Stomach smooth muscle (tissue), 2 donors: ENCODE results near the gene TMEM120B.

Experiments
- H3K27ac ChIP-seq: one replicate; pipeline ENCODE4 v1.7.0; 2013; ENCODE audit warnings: mild to moderate bottlenecking, low read length, inconsistent platforms
- H3K27me3 ChIP-seq, 2 donors: one replicate each; pipeline ENCODE4 v1.7.0; 2013; ENCODE audit warnings: low read length in 2 of 2; ENCODE audit not compliant: insufficient read depth in 2 of 2, control insufficient read depth in 1 of 2
- H3K36me3 ChIP-seq, 2 donors: one replicate each; pipeline ENCODE4 v1.7.0; 2013; ENCODE audit warnings: low read length in 2 of 2; ENCODE audit not compliant: control insufficient read depth in 2 of 2, insufficient read depth in 2 of 2
- H3K4me1 ChIP-seq: one replicate; pipeline ENCODE4 v1.7.0; 2013; ENCODE audit warnings: low read length; ENCODE audit not compliant: control insufficient read depth, insufficient read depth
- H3K4me3 ChIP-seq, 2 donors: one replicate each; pipeline ENCODE4 v1.7.0; 2013; ENCODE audit warnings: low read length in 2 of 2
- H3K9ac ChIP-seq, 2 donors: one replicate each; pipeline ENCODE4 v1.7.0; 2013; ENCODE audit warnings: low read length in 2 of 2, mild to moderate bottlenecking in 1 of 2
- H3K9me3 ChIP-seq, 2 donors: one replicate each; pipeline ENCODE4 v1.7.0; 2013; ENCODE audit warnings: low read length in 2 of 2; ENCODE audit not compliant: control insufficient read depth in 2 of 2
- donor health status: healthy.
- donor health status: Pancreatic carcinoma.

TMEM120B gene

GRCh38 chr12:121762269-121762668 is 49.7 kb downstream of the TMEM120B start:
- Histone ChIP-seq H3K4me3 (peak overlapping the region; percentile 29), H3K36me3 (no peaks in the 10 kb centered on the region), H3K4me1 (peaks cover 34% of the 10 kb centered on the region)

GRCh38 chr12:121764808-121765207 is 52.3 kb downstream of the TMEM120B start:
- H3K4me1 ChIP-seq: peaks cover 48% of the 10 kb centered on the region
- no peaks in the 10 kb centered on the region for H3K27me3 ChIP-seq
- no peaks in the 10 kb centered on the region for H3K36me3 ChIP-seq
- H3K9ac ChIP-seq: no peak overlapping the region
- no peaks in the 10 kb centered on the region for H3K9me3 ChIP-seq
- H3K27ac ChIP-seq: no peak overlapping the region
- H3K4me3 ChIP-seq: no peak overlapping the region

More at GRCh38 chr12:121762269-121762668, 49.7 kb downstream of the TMEM120B start:
- Histone ChIP-seq H3K27me3 (no peaks in the 10 kb centered on the region), H3K9me3 (no peaks in the 10 kb centered on the region), H3K9ac (no peak overlapping the region), H3K27ac (peak overlapping the region; percentile 49)

GRCh38 chr12:121765573-121765972 is 53.0 kb downstream of the TMEM120B start:
- peak overlapping the region; percentile 76 for H3K27ac ChIP-seq
- no peaks in the 10 kb centered on the region for H3K27me3 ChIP-seq

GRCh38 chr12:121766290-121767039 is 53.9 kb downstream of the TMEM120B start:
- H3K27ac ChIP-seq: peak overlapping the region; percentile 76

More at GRCh38 chr12:121765573-121765972, 53.0 kb downstream of the TMEM120B start:
- Histone ChIP-seq H3K9me3 (no peaks in the 10 kb centered on the region), H3K9ac (no peak overlapping the region), H3K36me3 (no peaks in the 10 kb centered on the region), H3K4me1 (peaks cover 52% of the 10 kb centered on the region), H3K4me3 (no peak overlapping the region)

GRCh38 chr12:121767525-121768016 is 55.0 kb downstream of the TMEM120B start:
- Histone ChIP-seq H3K27me3 (no peaks in the 10 kb centered on the region), H3K4me3 (peak overlapping the region; percentile 2 to 40), H3K27ac (peak overlapping the region; percentile 76), H3K36me3 (no peaks in the 10 kb centered on the region), H3K9ac (no peak overlapping the region), H3K9me3 (no peaks in the 10 kb centered on the region), H3K4me1 (peaks cover 38% of the 10 kb centered on the region)

More at GRCh38 chr12:121766290-121767039, 53.9 kb downstream of the TMEM120B start:
- H3K9ac ChIP-seq: no peak overlapping the region
- H3K4me1 ChIP-seq: peaks cover 47% of the 10 kb centered on the region
- no peak overlapping the region for H3K4me3 ChIP-seq
- H3K27me3 ChIP-seq: no peaks in the 10 kb centered on the region
- H3K36me3 ChIP-seq: no peaks in the 10 kb centered on the region
- no peaks in the 10 kb centered on the region for H3K9me3 ChIP-seq

GRCh38 chr12:121769297-121769830 is 56.8 kb downstream of the TMEM120B start:
- H3K9me3 ChIP-seq: no peaks in the 10 kb centered on the region
- no peak overlapping the region for H3K27ac ChIP-seq
- H3K27me3 ChIP-seq: no peaks in the 10 kb centered on the region
- H3K4me3 ChIP-seq: no peak overlapping the region
- H3K36me3 ChIP-seq: no peaks in the 10 kb centered on the region
- peaks cover 46% of the 10 kb centered on the region for H3K4me1 ChIP-seq
- H3K9ac ChIP-seq: no peak overlapping the region

GRCh38 chr12:121769831-121770301 is 57.3 kb downstream of the TMEM120B start:
- H3K4me1 ChIP-seq: peaks cover 46% of the 10 kb centered on the region
- H3K36me3 ChIP-seq: no peaks in the 10 kb centered on the region
- H3K9ac ChIP-seq: no peak overlapping the region
- H3K9me3 ChIP-seq: no peaks in the 10 kb centered on the region
- no peak overlapping the region for H3K27ac ChIP-seq
- no peak overlapping the region for H3K4me3 ChIP-seq
- no peaks in the 10 kb centered on the region for H3K27me3 ChIP-seq

GRCh38 chr12:121770388-121770787 is 57.8 kb downstream of the TMEM120B start:
- H3K9ac ChIP-seq: no peak overlapping the region
- no peaks in the 10 kb centered on the region for H3K9me3 ChIP-seq
- no peaks in the 10 kb centered on the region for H3K27me3 ChIP-seq
- H3K4me3 ChIP-seq: no peak overlapping the region
- peaks cover 44% of the 10 kb centered on the region for H3K4me1 ChIP-seq
- H3K36me3 ChIP-seq: no peaks in the 10 kb centered on the region
- no peak overlapping the region for H3K27ac ChIP-seq

- no peaks in the 10 kb centered on the region for H3K27me3 ChIP-seq
- no peaks in the 10 kb centered on the region for H3K9me3 ChIP-seq
- no peak overlapping the region for H3K4me3 ChIP-seq
- H3K9ac ChIP-seq: no peak overlapping the region
- no peaks in the 10 kb centered on the region for H3K36me3 ChIP-seq
- H3K4me1 ChIP-seq: peaks cover 38% of the 10 kb centered on the region
- no peak overlapping the region for H3K27ac ChIP-seq
Measured at GRCh38 chr12:121770813-121771625, 58.5 kb downstream of the TMEM120B start.

- no peaks in the 10 kb centered on the region for H3K9me3 ChIP-seq
- peaks cover 23% of the 10 kb centered on the region for H3K4me1 ChIP-seq
- no peaks in the 10 kb centered on the region for H3K36me3 ChIP-seq
- H3K27ac ChIP-seq: peak overlapping the region; percentile 37
- H3K4me3 ChIP-seq: peak overlapping the region in 1 of 2 donors; percentile 29
- no peaks in the 10 kb centered on the region for H3K27me3 ChIP-seq
- H3K9ac ChIP-seq: peak overlapping the region; percentile 23 to 47
Measured at GRCh38 chr12:121773011-121773777, 60.6 kb downstream of the TMEM120B start.
